Measurements from ENCODE around the gene TOMM70. TPM values are rescaled to one million over a fixed set of nuclear protein-coding genes. Genes with fewer than 3 reads are reported as not detected.
"Not testable (repeated sequence)": the region's sequence is repeated elsewhere in the genome, so short reads cannot be mapped to it uniquely, and the experiment has no call there.

Gene TOMM70
- total RNA-seq, 2 experiments from 2014 or later: 44.9 to 47.1 TPM

DNA sequence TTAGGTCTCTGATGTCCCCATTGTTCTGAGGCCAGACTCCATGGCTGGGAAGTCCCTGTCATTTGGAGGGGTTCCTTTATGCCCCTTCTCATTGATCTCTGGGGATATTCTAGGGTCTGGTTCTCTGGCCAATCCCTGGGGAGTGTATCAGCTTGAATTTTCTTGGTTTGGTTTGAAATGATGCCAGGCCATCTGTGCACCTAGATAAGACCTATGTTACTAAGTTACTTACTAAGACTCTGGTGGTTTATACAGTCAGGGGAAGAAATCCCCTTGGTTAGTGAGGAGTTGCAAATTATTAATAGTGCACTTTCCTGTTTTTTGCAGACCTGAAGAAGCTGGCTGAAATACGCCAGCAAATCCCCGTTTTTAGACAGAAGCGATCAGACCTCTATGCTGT lies 46.0 kb downstream of the TOMM70 start:
- H3K27me3 Mint-ChIP-seq: no peaks in the 10 kb centered on the region
- ChIA-PET CTCF (no interaction called here), POLR2A (no interaction called here)
- H3K4me1 Mint-ChIP-seq (ENCODE audit: low read depth): no peaks in the 10 kb centered on the region
- intact Hi-C loops (cut with micrococcal nuclease): no loop called here
- H3K4me3 Mint-ChIP-seq: no peak overlapping the region
- peaks cover 46% of the 10 kb centered on the region for H3K36me3 Mint-ChIP-seq
- H3K27ac Mint-ChIP-seq: no peak overlapping the region
- DNase-seq: no peak
- peaks cover 8% of the 10 kb centered on the region for H3K9me3 Mint-ChIP-seq

GRCh38 chr3:100352296-100353231 lies 48.3 kb downstream of the TOMM70 start:
- no peaks in the 10 kb centered on the region for H3K27me3 Mint-ChIP-seq
- peaks cover 55% of the 10 kb centered on the region for H3K36me3 Mint-ChIP-seq
- CTCF ChIA-PET: no interaction called here
- H3K27ac Mint-ChIP-seq: no peak overlapping the region
- DNase-seq: no peak
- POLR2A ChIA-PET: no interaction called here
- peaks cover 8% of the 10 kb centered on the region for H3K9me3 Mint-ChIP-seq
- no peak overlapping the region for H3K4me3 Mint-ChIP-seq
- H3K4me1 Mint-ChIP-seq (ENCODE audit: low read depth): no peaks in the 10 kb centered on the region
- intact Hi-C loops (cut with micrococcal nuclease): no loop called here

DNA sequence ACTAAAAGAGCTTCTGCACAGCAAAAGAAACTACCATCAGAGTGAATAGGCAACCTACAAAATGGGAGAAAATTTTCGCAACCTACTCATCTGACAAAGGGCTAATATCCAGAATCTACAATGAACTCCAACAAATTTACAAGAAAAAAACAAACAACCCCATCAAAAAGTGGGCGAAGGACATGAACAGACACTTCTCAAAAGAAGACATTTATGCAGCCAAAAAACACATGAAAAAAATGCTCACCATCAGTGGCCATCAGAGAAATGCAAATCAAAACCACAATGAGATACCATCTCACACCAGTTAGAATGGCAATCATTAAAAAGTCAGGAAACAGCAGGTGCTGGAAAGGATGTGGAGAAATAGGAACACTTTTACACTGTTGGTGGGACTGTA lies 49.1 kb downstream of the TOMM70 start:
- H3K4me1 Mint-ChIP-seq (ENCODE audit: low read depth); H3K9me3 Mint-ChIP-seq; DNase-seq; CTCF ChIA-PET; H3K4me3 Mint-ChIP-seq; H3K27ac Mint-ChIP-seq; intact Hi-C loops (cut with micrococcal nuclease); H3K27me3 Mint-ChIP-seq; POLR2A ChIA-PET: not testable (repeated sequence)
- peaks cover 59% of the 10 kb centered on the region for H3K36me3 Mint-ChIP-seq

DNA sequence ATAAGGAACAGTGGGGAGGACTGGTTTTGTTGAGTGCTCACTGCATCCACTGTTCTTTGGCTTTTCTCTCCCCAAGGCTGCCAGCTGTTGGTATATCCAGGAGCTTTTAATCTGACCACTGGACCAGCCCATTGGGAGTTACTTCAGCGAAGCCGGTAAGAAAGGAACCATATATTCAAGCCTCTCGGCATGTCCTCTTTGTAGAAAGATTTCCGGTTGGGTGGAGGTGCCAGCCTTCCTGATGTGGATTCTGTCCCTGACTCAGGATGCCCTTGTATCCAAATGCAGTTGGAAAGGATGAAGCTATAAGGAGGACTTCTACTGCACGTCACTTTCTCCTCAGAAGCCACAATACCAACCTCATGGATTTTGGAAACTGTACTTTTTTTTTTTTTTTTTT lies 52.2 kb downstream of the TOMM70 start:
- intact Hi-C loops (cut with micrococcal nuclease): no loop called here
- ChIA-PET CTCF (interaction anchor here (1.1 kb wide), 1 partner anchor 11 kb away, joined by 3 read pairs; no protein-coding TSS in a partner anchor), POLR2A (no interaction called here)
- DNase-seq: no peak
- Mint-ChIP-seq H3K27ac (no peak overlapping the region), H3K27me3 (no peaks in the 10 kb centered on the region), H3K4me3 (no peak overlapping the region), H3K36me3 (peaks cover 70% of the 10 kb centered on the region), H3K4me1 (ENCODE audit: low read depth) (peaks cover 3% of the 10 kb centered on the region), H3K9me3 (peaks cover 8% of the 10 kb centered on the region)

DNA sequence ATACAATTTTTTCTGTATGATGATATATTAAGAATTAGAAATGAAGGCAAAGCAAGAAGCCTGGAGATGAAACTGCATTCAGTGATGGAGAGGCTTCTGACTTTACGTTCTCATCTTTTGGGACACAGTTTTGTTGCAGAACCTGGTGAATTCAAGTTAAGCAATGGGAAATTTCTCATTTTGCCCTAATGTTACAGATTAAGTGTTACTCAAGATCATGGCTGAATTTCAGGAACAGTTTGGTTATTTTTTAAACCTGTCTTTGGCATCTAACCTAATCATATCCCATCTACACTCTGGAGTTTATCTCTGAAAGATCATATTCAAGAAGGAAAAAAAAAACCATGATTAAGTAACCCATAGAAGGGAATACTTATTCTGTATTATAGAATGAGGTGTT lies 60.4 kb downstream of the TOMM70 start:
- no peak for DNase-seq
- ChIA-PET POLR2A (no interaction called here), CTCF (interaction anchor here (0.7 kb wide), 1 partner anchor 533 kb away, joined by 3 read pairs; no protein-coding TSS in a partner anchor)
- Mint-ChIP-seq H3K36me3 (peaks cover 39% of the 10 kb centered on the region), H3K9me3 (peaks cover 2% of the 10 kb centered on the region), H3K4me3 (no peak overlapping the region), H3K4me1 (ENCODE audit: low read depth) (peaks cover 14% of the 10 kb centered on the region), H3K27me3 (no peaks in the 10 kb centered on the region), H3K27ac (no peak overlapping the region)
- intact Hi-C loops (cut with micrococcal nuclease): no loop called here

DNA sequence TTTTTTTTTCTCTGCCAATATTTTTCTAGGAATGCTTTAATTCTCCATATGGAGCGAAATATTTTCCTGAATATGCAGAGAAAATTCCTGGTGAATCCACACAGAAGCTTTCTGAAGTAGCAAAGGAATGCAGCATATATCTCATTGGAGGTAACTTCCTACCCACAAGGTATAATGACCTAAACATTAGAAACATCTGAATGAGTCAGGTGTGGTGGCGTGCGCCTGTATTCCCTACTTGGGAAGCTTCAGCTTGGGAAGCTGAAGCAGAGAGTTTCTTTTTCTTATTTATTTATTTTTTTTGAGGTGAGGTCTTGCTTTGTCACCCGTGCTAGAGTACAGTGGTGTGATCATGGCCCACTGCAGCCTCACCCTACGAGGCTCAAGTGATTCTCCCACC lies 61.1 kb downstream of the TOMM70 start:
- no peak overlapping the region for H3K4me3 Mint-ChIP-seq

GRCh38 chr3:100338911-100339310 lies 62.0 kb downstream of the TOMM70 start:
- POLR2A ChIA-PET: no interaction called here
- Mint-ChIP-seq H3K9me3 (peaks cover 2% of the 10 kb centered on the region), H3K27ac (no peak overlapping the region), H3K27me3 (no peaks in the 10 kb centered on the region), H3K4me1 (ENCODE audit: low read depth) (peaks cover 23% of the 10 kb centered on the region), H3K4me3 (no peak overlapping the region), H3K36me3 (peaks cover 32% of the 10 kb centered on the region)
- intact Hi-C loops (cut with micrococcal nuclease): loop anchor here (10.0 kb wide), 1 partner anchor 1226 kb away; the partner anchor contains the start of gene TRMT10C
- DNase-seq: no peak
- CTCF ChIA-PET: no interaction called here

More for the DNA sequence above, 61.1 kb downstream of the TOMM70 start:
- no peaks in the 10 kb centered on the region for H3K27me3 Mint-ChIP-seq
- H3K9me3 Mint-ChIP-seq: peaks cover 2% of the 10 kb centered on the region
- H3K27ac Mint-ChIP-seq: no peak overlapping the region
- CTCF ChIA-PET: no interaction called here
- no peak for DNase-seq
- POLR2A ChIA-PET: no interaction called here
- H3K36me3 Mint-ChIP-seq: peaks cover 35% of the 10 kb centered on the region
- intact Hi-C loops (cut with micrococcal nuclease): loop anchor here (10.0 kb wide), 1 partner anchor 1225 kb away; the partner anchor contains the start of gene TRMT10C
- H3K4me1 Mint-ChIP-seq (ENCODE audit: low read depth): peaks cover 21% of the 10 kb centered on the region

GRCh38 chr3:100336229-100336628 lies 64.7 kb downstream of the TOMM70 start:
- POLR2A ChIA-PET: interaction anchor here (0.6 kb wide), 2 partner anchors 60 to 1743 kb away, joined by 3 read pairs; partner anchors contain the start of gene CPOX
- H3K4me3 Mint-ChIP-seq, H3K9me3 Mint-ChIP-seq, DNase-seq, H3K27me3 Mint-ChIP-seq, H3K27ac Mint-ChIP-seq: not testable (repeated sequence)
- intact Hi-C loops (cut with micrococcal nuclease): loop anchor here (10.0 kb wide), 1 partner anchor 1229 kb away; the partner anchor contains the start of gene TRMT10C
- peaks cover 14% of the 10 kb centered on the region for H3K36me3 Mint-ChIP-seq
- CTCF ChIA-PET: interaction anchor here (0.9 to 1.5 kb wide), 3 partner anchors 19 to 267 kb away, joined by 3 to 4 read pairs (median 3); no protein-coding TSS in a partner anchor
- peaks cover 21% of the 10 kb centered on the region for H3K4me1 Mint-ChIP-seq (ENCODE audit: low read depth)

DNA sequence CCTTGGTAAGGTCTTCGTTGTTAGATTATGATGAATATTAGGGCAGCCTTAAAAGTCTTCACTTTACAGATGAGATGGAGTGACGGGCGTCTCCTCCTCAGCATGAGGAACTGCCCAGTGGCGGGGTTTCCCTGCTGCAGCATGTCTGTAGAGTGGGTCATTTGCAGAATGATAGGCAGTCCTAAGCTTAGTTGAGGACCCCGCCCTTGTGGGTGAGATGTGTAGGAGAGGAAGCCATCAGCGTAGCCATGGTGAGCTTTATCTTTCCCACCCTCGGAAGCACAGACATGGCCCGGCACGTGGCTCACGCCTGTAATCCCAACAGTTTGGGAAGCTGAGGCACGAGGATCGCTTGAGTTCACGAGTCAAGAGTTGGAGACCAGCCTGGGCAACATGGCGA lies 65.5 kb downstream of the TOMM70 start:
- intact Hi-C loops (cut with micrococcal nuclease): loop anchor here (2.0 to 10.0 kb wide), 3 partner anchors 19 to 1229 kb away; partner anchors contain the start of genes TFG and TRMT10C
- H3K4me3 Mint-ChIP-seq: peak overlapping the region; percentile 86
- POLR2A ChIA-PET: interaction anchor here (0.6 to 2.2 kb wide), 2 partner anchors 61 to 66 kb away, joined by 3 to 14 read pairs; partner anchors contain the start of genes LNP1 and TOMM70
- DNase-seq: peak; percentile 44
- peaks cover 21% of the 10 kb centered on the region for H3K4me1 Mint-ChIP-seq (ENCODE audit: low read depth)
- peaks cover 6% of the 10 kb centered on the region for H3K36me3 Mint-ChIP-seq
- CTCF ChIA-PET: interaction anchor here (1.1 to 1.5 kb wide), 4 partner anchors 11 to 267 kb away, joined by 3 to 5 read pairs (median 4); no protein-coding TSS in a partner anchor
- H3K27me3 Mint-ChIP-seq: no peaks in the 10 kb centered on the region
- H3K9me3 Mint-ChIP-seq: no peaks in the 10 kb centered on the region
- peak overlapping the region; percentile 84 for H3K27ac Mint-ChIP-seq

- Mint-ChIP-seq H3K4me3 (peak within 1 kb of the TSS; percentile 86), H3K27me3 (no peaks in the 10 kb centered on the region), H3K27ac (peak within 1 kb of the TSS; percentile 84), H3K36me3 (peaks cover 6% of the 10 kb centered on the region), H3K4me1 (ENCODE audit: low read depth) (peaks cover 21% of the 10 kb centered on the region), H3K9me3 (no peaks in the 10 kb centered on the region)
- intact Hi-C loops (cut with micrococcal nuclease): loop anchor here (1.0 to 10.0 kb wide), 6 partner anchors 18 to 1230 kb away; partner anchors contain the start of genes LNP1, TBC1D23, TFG and TMEM45A
- DNase-seq: peak; percentile 87
- CTCF ChIA-PET: interaction anchor here (1.1 to 1.5 kb wide), 4 partner anchors 12 to 266 kb away, joined by 3 to 5 read pairs (median 4); no protein-coding TSS in a partner anchor
- POLR2A ChIA-PET: interaction anchor here (0.7 to 2.2 kb wide), 5 partner anchors 21 to 461 kb away, joined by 3 to 14 read pairs (median 4); partner anchors contain the start of genes LNP1 and TOMM70
These were observed 66.2 kb downstream of the TOMM70 start, which contains the start of gene NIT2 for GRCh38 chr3:100334488-100335351. Gene NIT2 (plus strand): TSS chr3:100334757. CDS start chr3:100334792, 35 bp downstream.

GRCh38 chr3:100333970-100334487 lies 66.9 kb downstream of the TOMM70 start:
- H3K27me3 Mint-ChIP-seq: no peaks in the 10 kb centered on the region
- peak overlapping the region; percentile 35 for H3K27ac Mint-ChIP-seq
- POLR2A ChIA-PET: interaction anchor here (0.7 to 2.2 kb wide), 5 partner anchors 22 to 460 kb away, joined by 3 to 14 read pairs (median 4); partner anchors contain the start of genes LNP1 and TOMM70
- no peak for DNase-seq
- H3K4me3 Mint-ChIP-seq: peak overlapping the region; percentile 78
- peaks cover 21% of the 10 kb centered on the region for H3K4me1 Mint-ChIP-seq (ENCODE audit: low read depth)
- CTCF ChIA-PET: interaction anchor here (1.5 kb wide), 1 partner anchor 41 kb away, joined by 3 read pairs; no protein-coding TSS in a partner anchor
- intact Hi-C loops (cut with micrococcal nuclease): loop anchor here (1.0 to 10.0 kb wide), 6 partner anchors 17 to 1231 kb away; partner anchors contain the start of genes LNP1, TBC1D23, TFG and TMEM45A
- H3K36me3 Mint-ChIP-seq: peaks cover 2% of the 10 kb centered on the region
- no peaks in the 10 kb centered on the region for H3K9me3 Mint-ChIP-seq

Data from activated CD4-positive, alpha-beta memory T cell treated with anti-CD3 and anti-CD28 coated beads for 36 hours (primary cell).